A549 treated with ZK216348 at 1 μM for 4 hours (cell line): ENCODE results near the gene MTA3. TPM values are rescaled to one million over a fixed set of nuclear protein-coding genes. Genes with fewer than 3 reads are reported as not detected.

Source experiments
- total RNA-seq: library from RNA; stranded (reverse); fragments of 200-300 nt; extraction: Qiagen RNA extraction; gene quantifications from 5 replicates; pipeline ENCODE4 v1.2.3, GENCODE V29; 2022; ENCODE audit warnings: low read depth

The MTA3 gene
- total RNA-seq, result 28.0 to 38.7 TPM (median 30.5 TPM) in 5 replicates

GRCh38 chr2:42568401-42569115, at the start of gene MTA3:
Gene MTA3, plus strand, starts transcription at chr2:42568632. Its CDS starts 114 bp downstream, at chr2:42568746.

GRCh38 chr2:42764096-42764495, 195.7 kb downstream of the MTA3 start, which contains the start of gene OXER1:
Gene OXER1, minus strand, starts transcription at chr2:42764135. Its CDS starts 73 bp downstream, at chr2:42764062.

GRCh38 chr2:42792583-42793333, 224.3 kb downstream of the MTA3 start, which contains the start of gene HAAO:
Gene HAAO, minus strand, starts transcription at chr2:42792583. Its CDS starts 47 bp downstream, at chr2:42792536.

Other genes starting within 250 kb of the MTA3 start
- 139 to 191 TPM (median 150 TPM) in 5 replicates for gene COX7A2L, start 207.4 kb upstream of the MTA3 start, total RNA-seq
- gene KCNG3, start 74.7 kb upstream of the MTA3 start, total RNA-seq, result 0.34 to 0.92 TPM (median 0.79 TPM) in 5 replicates
- gene OXER1, start 195.5 kb downstream of the MTA3 start, total RNA-seq, result not detected in 5 replicates
- gene HAAO, start 224.0 kb downstream of the MTA3 start, total RNA-seq, result not detected in 5 replicates